Cardiac muscle cell (in vitro differentiated cells and primary cell): ENCODE results near the gene GTF2A1L. TPM values are rescaled to one million over a fixed set of nuclear protein-coding genes. Genes with fewer than 3 reads are reported as not detected.

Experiments used
- DNase-seq, 2 donors: peaks; one replicate each; pipeline versions ENCODE4 v3.0.0 to v3.0.0-alpha.2; 2010 to 2017; ENCODE audit warnings: low read depth in 1 of 2, low spot score in 1 of 2
- H3K27ac ChIP-seq: fragments of 200-600 bp; sonication (generic); 2 replicates; pipeline ENCODE4 v1.5.1; 2016
- H3K27me3 ChIP-seq: fragments of 200-600 bp; sonication (generic); 2 replicates; pipeline ENCODE4 v1.6.0; 2016; ENCODE audit warnings: control low read depth
- H3K36me3 ChIP-seq: fragments of 200-600 bp; sonication (generic); 2 replicates; pipeline ENCODE4 v1.5.1; 2016; ENCODE audit warnings: control low read depth
- H3K4me1 ChIP-seq: fragments of 200-600 bp; sonication (generic); 2 replicates; pipeline ENCODE4 v1.8.1; 2017; ENCODE audit warnings: low read depth, mild to moderate bottlenecking, mixed run types
- H3K4me3 ChIP-seq: fragments of 200-600 bp; sonication (generic); 2 replicates; pipeline ENCODE4 v1.5.1; 2016; ENCODE audit warnings: mild to moderate bottlenecking
- H3K9me3 ChIP-seq: fragments of 200-600 bp; sonication (generic); 2 replicates; pipeline ENCODE4 v1.5.1; 2017; ENCODE audit warnings: low read depth, mild to moderate bottlenecking, control low read depth
- CTCF ChIP-seq: IDR thresholded peaks from 2 replicates; pipeline ENCODE4 v1.5.1; 2012; ENCODE audit warnings: low read depth, mild to moderate bottlenecking, low read length
- polyA plus RNA-seq: library from polyadenylated mRNA; unstranded; fragments of >200 nt; fragmentation: Nextera tagmentation; extraction: Ambion mirVana; gene quantifications from 2 replicates; pipeline ENCODE4 v1.2.1, GENCODE V29; 2016
- total RNA-seq: library from RNA; depleted of rRNA; stranded (reverse); fragments of >200 nt; gene quantifications from 2 replicates; pipeline ENCODE4 v1.2.3, GENCODE V29; 2016

GTF2A1L gene
- total and polyA plus RNA-seq, 2 experiments from 2014 or later, result 0.68 to 1.4 TPM

DNA sequence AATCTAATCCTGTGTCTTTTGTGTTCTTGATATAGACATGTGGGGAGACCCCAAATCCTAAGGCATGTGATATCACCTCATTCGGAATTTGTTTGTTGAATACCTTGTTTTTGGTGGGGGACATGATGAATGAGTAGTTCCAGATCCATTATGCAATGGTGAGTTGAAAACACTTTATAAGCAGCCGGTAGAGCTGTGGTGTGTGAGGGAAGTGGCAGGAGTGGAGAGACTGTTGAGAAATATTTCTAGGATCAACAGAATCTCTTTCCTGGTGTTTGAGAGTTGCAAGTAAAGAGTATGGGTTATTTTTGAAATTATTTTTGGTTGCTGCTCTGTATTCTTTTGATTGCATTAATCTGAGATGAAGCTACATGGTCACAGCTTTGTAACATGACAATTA lies 103.5 kb downstream of the GTF2A1L start:
- no peak for TF ChIP-seq CTCF
- Histone ChIP-seq H3K9me3 (no peaks in the 10 kb centered on the region), H3K4me3 (no peak overlapping the region), H3K36me3 (no peaks in the 10 kb centered on the region), H3K27me3 (no peaks in the 10 kb centered on the region), H3K27ac (no peak overlapping the region), H3K4me1 (peaks cover 3% of the 10 kb centered on the region)
- peak in 1 of 2 donors; percentile 44 for DNase-seq

GRCh38 chr2:48722391-48722790 lies 104.7 kb downstream of the GTF2A1L start:
- Histone ChIP-seq H3K9me3 (no peaks in the 10 kb centered on the region), H3K27ac (no peak overlapping the region), H3K27me3 (no peaks in the 10 kb centered on the region), H3K4me3 (no peak overlapping the region), H3K4me1 (peaks cover 3% of the 10 kb centered on the region), H3K36me3 (no peaks in the 10 kb centered on the region)
- DNase-seq, result no peak
- TF ChIP-seq CTCF, result no peak

- TF ChIP-seq CTCF, result no peak
- H3K27ac ChIP-seq, result no peak overlapping the region
- no peaks in the 10 kb centered on the region for H3K9me3 ChIP-seq
- no peaks in the 10 kb centered on the region for H3K27me3 ChIP-seq
- H3K4me3 ChIP-seq, result no peak overlapping the region
- DNase-seq, result peak in 1 of 2 donors; percentile 91
- no peaks in the 10 kb centered on the region for H3K36me3 ChIP-seq
- peaks cover 3% of the 10 kb centered on the region for H3K4me1 ChIP-seq
Observed at GRCh38 chr2:48723129-48723528, 105.5 kb downstream of the GTF2A1L start.

- Histone ChIP-seq H3K9me3 (no peaks in the 10 kb centered on the region), H3K27me3 (no peaks in the 10 kb centered on the region), H3K36me3 (no peaks in the 10 kb centered on the region), H3K27ac (no peak overlapping the region), H3K4me1 (peaks cover 3% of the 10 kb centered on the region), H3K4me3 (no peak overlapping the region)
- no peak for DNase-seq
- no peak for TF ChIP-seq CTCF
Observed at GRCh38 chr2:48724278-48724677, 106.6 kb downstream of the GTF2A1L start.

DNA sequence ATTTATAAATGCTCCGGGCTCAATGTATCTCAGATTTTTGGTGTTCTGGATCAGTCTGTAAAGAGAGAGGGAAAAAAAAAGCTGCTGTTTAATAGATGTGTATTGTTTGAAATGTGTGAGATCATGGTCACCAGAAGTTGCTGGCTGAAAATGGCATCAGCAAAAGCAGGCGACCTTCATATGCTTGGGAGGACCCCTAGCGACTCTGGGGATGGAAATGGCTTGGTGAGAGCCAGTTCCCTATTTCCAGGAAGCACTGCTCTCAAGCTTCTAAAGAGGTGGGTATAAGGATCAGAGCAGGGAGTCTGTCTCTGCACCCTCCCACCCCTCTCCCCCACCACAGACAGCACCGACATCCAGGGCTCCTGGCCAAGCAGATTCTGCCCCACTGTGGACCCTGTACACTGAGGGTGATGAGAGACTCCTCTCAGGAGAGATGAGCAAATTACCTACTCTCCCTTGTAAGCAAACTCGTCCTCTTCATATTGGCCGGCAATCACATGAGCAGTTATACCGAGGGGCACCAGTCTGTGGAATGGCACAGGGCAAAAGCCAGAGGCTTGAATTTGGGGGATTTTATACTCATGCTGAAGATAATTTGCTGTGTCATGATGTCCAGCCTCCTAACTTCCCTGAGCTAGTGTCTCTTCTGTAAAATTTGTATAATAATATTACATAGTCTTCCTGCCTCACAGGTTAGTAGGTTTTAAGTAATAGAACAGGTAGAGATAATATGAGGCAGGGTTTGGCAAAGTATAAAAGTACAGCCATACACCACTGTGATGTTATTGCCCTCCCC lies 108.2 kb downstream of the GTF2A1L start:
- no peak for TF ChIP-seq CTCF

More for the DNA sequence above, 108.2 kb downstream of the GTF2A1L start:
- Histone ChIP-seq H3K27ac (no peak overlapping the region), H3K4me3 (no peak overlapping the region), H3K27me3 (no peaks in the 10 kb centered on the region), H3K36me3 (no peaks in the 10 kb centered on the region), H3K9me3 (no peaks in the 10 kb centered on the region), H3K4me1 (no peaks in the 10 kb centered on the region)
- peak in 1 of 2 donors; percentile 22 for DNase-seq
